ENCODE results near the gene PRPF38A. TPM values are rescaled to one million over a fixed set of nuclear protein-coding genes. Genes with fewer than 3 reads are reported as not detected.

PRPF38A gene
- total and polyA plus RNA-seq, 2 donors (not counting 3 experiments of a cell fraction or from before 2014, with no cell fraction given) = 16.0 to 42.0 TPM

- Histone ChIP-seq H3K4me1 (ENCODE audit: control insufficient read depth, extremely low read depth, insufficient read depth, low read length) (no peaks in the 10 kb centered on the region), H4K20me1 (replicated peaks; ENCODE audit: control insufficient read depth, extremely low read depth, insufficient read depth, low read length) (no peaks in the 10 kb centered on the region), H3K27ac (ENCODE audit: insufficient read depth, low read depth, low read length) (no peak overlapping the region), H3K27me3 (ENCODE audit: control insufficient read depth in 2 of 2, insufficient read depth in 2 of 2, low read length in 2 of 2) (no peaks in the 10 kb centered on the region), H2AFZ (ENCODE audit: low read depth, low read length) (no peak overlapping the region), H3K4me2 (ENCODE audit: insufficient read depth, low read length) (no peak overlapping the region), H3K36me3 (ENCODE audit: control insufficient read depth in 2 of 2, extremely low read depth in 1 of 2, insufficient read depth in 2 of 2, low read length in 2 of 2) (peaks cover 34 to 88% of the 10 kb centered on the region in 2 experiments), H3K9me1 (replicated peaks; ENCODE audit: control insufficient read depth, extremely low read depth, insufficient read depth, low read length) (no peaks in the 10 kb centered on the region), H3K79me2 (ENCODE audit: control insufficient read depth, insufficient read depth, low read length) (peaks cover 2% of the 10 kb centered on the region), H3K9me3 (replicated peaks; ENCODE audit: control insufficient read depth, insufficient read depth, low read length) (no peaks in the 10 kb centered on the region), H3K4me3 (replicated peaks in 1 of 3; ENCODE audit: insufficient read depth in 1 of 3, low read depth in 1 of 3, low read length in 3 of 3) (no peak overlapping the region), H3K9ac (replicated peaks; ENCODE audit: extremely low read depth, insufficient read depth, low read length) (no peak overlapping the region)
- ChIA-PET CTCF (no interaction called here), POLR2A (no interaction called here)
- FAIRE-seq (no peak), DNase-seq (ENCODE audit: low read depth, low spot score) (no peak)
- TF ChIP-seq POLR2AphosphoS5 (IDR thresholded peaks at IDR 0.05; ENCODE audit: insufficient read depth, low read depth, low read length) (no peak), MYC (IDR thresholded peaks at IDR 0.05; ENCODE audit: low read depth, low read length) (no peak), GATA2 (IDR thresholded peaks at IDR 0.05; ENCODE audit: insufficient read depth, insufficient read length, low read depth, low read length) (no peak), EZH2 (IDR thresholded peaks at IDR 0.05; ENCODE audit: borderline replicate concordance, low read depth, low read length, severe bottlenecking) (no peak), POLR2A (IDR thresholded peaks at IDR 0.05; ENCODE audit: low read depth, low read length) (no peak)
- dilution Hi-C loops (cut with MboI; ENCODE audit: extremely low pct_ligation_motif_present, low sequenced_read_pairs) (no loop called here), intact Hi-C loops (cut with micrococcal nuclease) (no loop called here)
- BruUV-seq (replicated peaks) = no TSS peak
Observed at GRCh38 chr1:52357397-52357796, 47.0 kb upstream of the PRPF38A start.

GRCh38 chr1:52358851-52359497 is 45.4 kb upstream of the PRPF38A start:
- H3K4me3 ChIP-seq (replicated peaks in 1 of 3; ENCODE audit: insufficient read depth in 1 of 3, low read depth in 1 of 3, low read length in 3 of 3) = no peak overlapping the region
- intact Hi-C loops (cut with micrococcal nuclease) = no loop called here
- H3K36me3 ChIP-seq (ENCODE audit: control insufficient read depth in 2 of 2, extremely low read depth in 1 of 2, insufficient read depth in 2 of 2, low read length in 2 of 2) = peaks cover 35 to 84% of the 10 kb centered on the region in 2 experiments
- H3K79me2 ChIP-seq (ENCODE audit: control insufficient read depth, insufficient read depth, low read length) = peaks cover 8% of the 10 kb centered on the region
- DNase-seq (ENCODE audit: low read depth, low spot score) (no peak), FAIRE-seq (no peak)
- no peak overlapping the region for H3K27ac ChIP-seq (ENCODE audit: insufficient read depth, low read depth, low read length)
- H4K20me1 ChIP-seq (replicated peaks; ENCODE audit: control insufficient read depth, extremely low read depth, insufficient read depth, low read length) = no peaks in the 10 kb centered on the region
- H3K27me3 ChIP-seq (ENCODE audit: control insufficient read depth in 2 of 2, insufficient read depth in 2 of 2, low read length in 2 of 2) = no peaks in the 10 kb centered on the region
- TF ChIP-seq POLR2A (IDR thresholded peaks at IDR 0.05; ENCODE audit: low read depth, low read length) = no peak
- TF ChIP-seq POLR2AphosphoS5 (IDR thresholded peaks at IDR 0.05; ENCODE audit: insufficient read depth, low read depth, low read length) = no peak
- no peak overlapping the region for H3K4me2 ChIP-seq (ENCODE audit: insufficient read depth, low read length)
- no peaks in the 10 kb centered on the region for H3K4me1 ChIP-seq (ENCODE audit: control insufficient read depth, extremely low read depth, insufficient read depth, low read length)
- CTCF ChIA-PET = interaction anchor here (1.5 kb wide), 1 partner anchor 9 kb away, joined by 4 read pairs; no protein-coding TSS in a partner anchor
- no peak overlapping the region for H2AFZ ChIP-seq (ENCODE audit: low read depth, low read length)
- H3K9me3 ChIP-seq (replicated peaks; ENCODE audit: control insufficient read depth, insufficient read depth, low read length) = no peaks in the 10 kb centered on the region
- no peak overlapping the region for H3K9ac ChIP-seq (replicated peaks; ENCODE audit: extremely low read depth, insufficient read depth, low read length)
- POLR2A ChIA-PET = no interaction called here
- dilution Hi-C loops (cut with MboI; ENCODE audit: extremely low pct_ligation_motif_present, low sequenced_read_pairs) = no loop called here
- no peaks in the 10 kb centered on the region for H3K9me1 ChIP-seq (replicated peaks; ENCODE audit: control insufficient read depth, extremely low read depth, insufficient read depth, low read length)
- no TSS peak for BruUV-seq (replicated peaks)

Measured in endothelial cell of umbilical vein (primary cell).